Esophagus muscularis mucosa (tissue), 4 donors: ENCODE measurements around the gene RAD51B. TPM values are rescaled to one million over a fixed set of nuclear protein-coding genes. Genes with fewer than 3 reads are reported as not detected.

Experiments
- DNase-seq: peaks from one replicate; pipeline ENCODE4 v3.0.0-alpha.2; 2017; ENCODE audit errors: extremely low spot score
- H3K27ac ChIP-seq, 4 donors: fragments of 200-600 bp; sonication (generic); replicated peaks in 1 of 4; 1 replicate in 3 of 4; 2 replicates in 1 of 4; pipeline ENCODE4 v1.5.1; 2016 to 2019; ENCODE audit warnings: mild to moderate bottlenecking in 1 of 4
- H3K27me3 ChIP-seq, 4 donors: fragments of 200-600 bp; sonication (generic); one replicate each; pipeline versions ENCODE4 v1.5.1 to v1.6.0; 2016 to 2019
- H3K36me3 ChIP-seq, 4 donors: fragments of 200-600 bp; sonication (generic); one replicate each; pipeline ENCODE4 v1.5.1; 2016 to 2019
- H3K4me1 ChIP-seq, 4 donors: fragments of 200-600 bp; sonication (generic); one replicate each; pipeline ENCODE4 v1.5.1; 2016 to 2019
- H3K4me3 ChIP-seq, 4 donors: fragments of 200-600 bp; sonication (generic); 1 replicate in 2 of 4; 2 replicates in 2 of 4; pipeline ENCODE4 v1.5.1; 2016 to 2019; ENCODE audit warnings: mild to moderate bottlenecking in 4 of 4, moderate library complexity in 1 of 4
- H3K9me3 ChIP-seq, 4 donors: fragments of 200-600 bp; sonication (generic); 1 replicate in 3 of 4; 2 replicates in 1 of 4; pipeline ENCODE4 v1.5.1; 2016 to 2019
- EP300 ChIP-seq: sonication (generic); formaldehyde crosslinking; IDR thresholded peaks from one replicate; pipeline ENCODE4 v1.6.1; 2017; ENCODE audit warnings: antibody characterized with exemption
- POLR2A ChIP-seq: fragments of 450-650 bp; IDR thresholded peaks from one replicate; pipeline ENCODE4 v1.6.1; 2017; ENCODE audit warnings: antibody characterized with exemption, moderate library complexity, mild to moderate bottlenecking, low read depth
- POLR2AphosphoS5 ChIP-seq, 2 donors: sonication (generic); formaldehyde crosslinking; IDR thresholded peaks; one replicate each; pipeline ENCODE4 v1.6.1; 2017; ENCODE audit warnings: antibody characterized with exemption in 2 of 2
- WGBS: methylation state at CpG from one replicate; pipeline ENCODE4 v1.1.5; 2018; 5-methylcytosine and 5-hydroxymethylcytosine counted together
- intact Hi-C: fragments of 100-400 bp; cut with DNase I; formaldehyde crosslinking; loops from one replicate; pipeline ENCODE4 v1.15.1; 2023
- total RNA-seq, 4 donors: library from RNA; depleted of rRNA; stranded (reverse); fragments of >200 nt; gene quantifications; one replicate each; pipeline versions ENCODE4 v1.1.0 to v1.2.1, GENCODE V29; 2016
- TF ChIP-seq, protein P1 (sequence below), 3 experiments: fragments of 200-600 bp in 2 of 3; fragments of 450-650 bp in 1 of 3; sonication (generic) in 2 of 3; IDR thresholded peaks; one replicate each; pipeline ENCODE4 v1.5.1; 2017 to 2019; ENCODE audit warnings: antibody characterized with exemption in 3 of 3, mild to moderate bottlenecking in 2 of 3, moderate library complexity in 1 of 3

Gene RAD51B
- total RNA-seq, 4 donors from 2014 or later = 2.8 to 11.1 (median 5.1) TPM

DNA sequence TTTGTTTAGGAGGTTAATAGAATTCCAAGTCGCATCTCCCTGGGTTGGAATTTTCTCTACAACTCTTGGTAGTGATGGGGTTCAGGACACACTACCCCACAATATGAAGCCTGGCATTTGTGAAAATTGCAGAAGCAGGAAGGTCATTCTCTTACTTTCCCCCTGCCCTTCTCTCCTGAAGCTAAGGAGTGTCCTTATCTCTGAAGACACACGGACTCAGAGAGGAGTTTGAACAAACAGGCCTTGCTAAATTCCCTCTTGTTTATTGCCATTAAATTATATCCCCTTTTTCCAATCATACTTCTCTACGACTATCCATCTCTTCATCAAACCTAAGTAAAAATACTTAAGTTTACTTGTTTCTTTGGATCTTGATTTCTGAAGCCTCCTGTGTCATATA, 443.0 kb downstream of the RAD51B start:
- Histone ChIP-seq H3K27me3 (no peaks in the 10 kb centered on the region), H3K27ac (no peak overlapping the region), H3K9me3 (no peaks in the 10 kb centered on the region), H3K4me1 (peaks cover 0 to 21% (median 17%) of the 10 kb centered on the region in 4 donors), H3K4me3 (no peak overlapping the region), H3K36me3 (no peaks in the 10 kb centered on the region)
- WGBS = 94% methylated on average over 3 of the region's 3 CpGs
- no peak for DNase-seq
- intact Hi-C loops = loop anchor here (10.0 kb wide), 1 partner anchor 112 kb away; no protein-coding TSS in a partner anchor
- TF ChIP-seq, protein P1, sequence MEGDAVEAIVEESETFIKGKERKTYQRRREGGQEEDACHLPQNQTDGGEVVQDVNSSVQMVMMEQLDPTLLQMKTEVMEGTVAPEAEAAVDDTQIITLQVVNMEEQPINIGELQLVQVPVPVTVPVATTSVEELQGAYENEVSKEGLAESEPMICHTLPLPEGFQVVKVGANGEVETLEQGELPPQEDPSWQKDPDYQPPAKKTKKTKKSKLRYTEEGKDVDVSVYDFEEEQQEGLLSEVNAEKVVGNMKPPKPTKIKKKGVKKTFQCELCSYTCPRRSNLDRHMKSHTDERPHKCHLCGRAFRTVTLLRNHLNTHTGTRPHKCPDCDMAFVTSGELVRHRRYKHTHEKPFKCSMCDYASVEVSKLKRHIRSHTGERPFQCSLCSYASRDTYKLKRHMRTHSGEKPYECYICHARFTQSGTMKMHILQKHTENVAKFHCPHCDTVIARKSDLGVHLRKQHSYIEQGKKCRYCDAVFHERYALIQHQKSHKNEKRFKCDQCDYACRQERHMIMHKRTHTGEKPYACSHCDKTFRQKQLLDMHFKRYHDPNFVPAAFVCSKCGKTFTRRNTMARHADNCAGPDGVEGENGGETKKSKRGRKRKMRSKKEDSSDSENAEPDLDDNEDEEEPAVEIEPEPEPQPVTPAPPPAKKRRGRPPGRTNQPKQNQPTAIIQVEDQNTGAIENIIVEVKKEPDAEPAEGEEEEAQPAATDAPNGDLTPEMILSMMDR (IDR thresholded peaks at IDR 0.05) = no peak
- TF ChIP-seq POLR2A (no peak), POLR2AphosphoS5 (IDR thresholded peaks at IDR 0.05) (no peak), EP300 (no peak)

DNA sequence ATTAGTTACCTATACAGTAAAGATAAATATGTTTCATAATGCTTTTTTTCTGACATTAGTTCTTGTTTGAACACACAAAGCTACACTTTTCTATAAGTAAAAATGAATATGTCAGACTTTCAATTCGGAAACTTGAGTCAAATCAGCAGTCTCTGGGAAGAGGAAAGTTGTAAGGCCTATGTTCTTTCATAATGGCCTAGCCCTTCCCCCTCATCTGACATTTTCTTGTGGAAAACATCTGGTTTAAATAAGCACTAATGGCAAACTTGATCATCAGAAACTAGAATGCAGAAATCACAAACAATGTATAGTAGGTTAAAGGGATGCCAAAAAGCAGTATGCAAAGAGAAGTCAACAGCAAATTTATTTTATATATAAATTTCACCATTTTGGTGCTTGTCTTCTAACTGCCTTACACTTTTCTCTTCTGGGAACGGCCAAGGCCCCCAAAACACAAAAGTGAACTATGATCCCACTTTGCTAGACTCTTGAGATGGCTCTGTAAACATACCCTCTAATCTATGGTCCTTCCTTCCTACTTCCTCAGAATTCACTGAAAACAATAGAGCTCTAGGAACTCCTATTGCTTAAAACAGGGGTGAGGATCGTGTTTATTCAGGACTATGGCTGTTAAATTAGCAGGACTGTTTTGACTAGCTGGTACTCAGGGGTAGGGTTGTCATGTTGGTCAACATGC, 444.1 kb downstream of the RAD51B start:
- intact Hi-C loops = loop anchor here (10.0 kb wide), 1 partner anchor 111 kb away; no protein-coding TSS in a partner anchor
- peaks cover 0 to 32% (median 23%) of the 10 kb centered on the region in 4 donors for H3K4me1 ChIP-seq
- H3K9me3 ChIP-seq = no peaks in the 10 kb centered on the region
- no peak for DNase-seq
- no peak overlapping the region for H3K27ac ChIP-seq
- WGBS = 74% methylated on average over 3 of the region's 3 CpGs
- no peak for TF ChIP-seq POLR2A
- no peak for TF ChIP-seq EP300
- TF ChIP-seq POLR2AphosphoS5 (IDR thresholded peaks at IDR 0.05) = no peak
- TF ChIP-seq, protein P1 (IDR thresholded peaks at IDR 0.05) = no peak
- no peaks in the 10 kb centered on the region for H3K36me3 ChIP-seq
- H3K4me3 ChIP-seq = no peak overlapping the region
- H3K27me3 ChIP-seq = no peaks in the 10 kb centered on the region

DNA sequence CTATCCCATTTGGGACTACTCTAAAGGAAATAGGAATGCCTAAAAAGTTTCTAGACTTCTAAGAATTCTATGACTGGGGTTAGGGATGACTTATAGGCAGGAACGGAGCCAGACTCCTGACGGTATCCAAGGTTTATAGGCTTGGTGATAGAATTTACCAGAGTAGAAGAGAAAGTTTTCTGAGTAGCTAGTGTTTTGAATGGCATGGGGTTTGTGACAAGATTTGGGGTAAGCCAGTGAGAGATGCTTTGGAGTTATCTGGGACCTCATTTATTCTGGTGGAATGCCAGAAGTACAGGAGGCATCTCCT, 444.6 kb downstream of the RAD51B start:
- WGBS = 84% methylated on average over 2 of the region's 2 CpGs
- DNase-seq = no peak
- no peaks in the 10 kb centered on the region for H3K27me3 ChIP-seq
- no peak overlapping the region for H3K27ac ChIP-seq
- H3K36me3 ChIP-seq = no peaks in the 10 kb centered on the region
- intact Hi-C loops = loop anchor here (10.0 kb wide), 1 partner anchor 111 kb away; no protein-coding TSS in a partner anchor
- peaks cover 0 to 37% (median 28%) of the 10 kb centered on the region in 4 donors for H3K4me1 ChIP-seq
- no peak overlapping the region for H3K4me3 ChIP-seq
- H3K9me3 ChIP-seq = no peaks in the 10 kb centered on the region
- no peak for TF ChIP-seq EP300
- TF ChIP-seq, protein P1 (IDR thresholded peaks at IDR 0.05) = no peak

DNA sequence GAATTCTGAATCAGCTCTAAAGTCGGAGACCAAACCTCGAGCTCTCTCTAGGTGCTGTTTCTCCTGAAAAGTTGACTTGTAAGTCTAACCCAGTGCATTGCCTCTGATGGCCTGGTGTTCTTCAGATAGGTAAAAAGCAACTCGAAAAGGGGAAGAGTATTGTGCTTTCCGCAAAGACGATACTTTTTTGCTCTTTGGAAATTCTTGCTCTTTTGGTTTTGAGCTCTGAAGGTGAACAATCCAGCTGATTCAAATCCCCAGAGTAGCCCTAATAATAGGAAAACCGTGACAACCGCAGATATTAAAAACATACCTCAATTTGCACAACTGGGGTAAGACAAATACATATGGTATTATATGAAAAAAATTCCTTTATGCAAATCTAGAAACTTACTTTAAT, 447.4 kb downstream of the RAD51B start:
- intact Hi-C loops = loop anchor here (10.0 kb wide), 1 partner anchor 108 kb away; no protein-coding TSS in a partner anchor
- no peak for TF ChIP-seq POLR2AphosphoS5 (IDR thresholded peaks at IDR 0.05)
- TF ChIP-seq POLR2A = no peak
- no peak for TF ChIP-seq EP300
- TF ChIP-seq, protein P1 (IDR thresholded peaks at IDR 0.05) = no peak
- H3K4me3 ChIP-seq = no peak overlapping the region
- H3K27ac ChIP-seq = no peak overlapping the region
- DNase-seq = no peak
- WGBS = 92% methylated on average over 7 of the region's 7 CpGs
- H3K36me3 ChIP-seq = no peaks in the 10 kb centered on the region
- H3K4me1 ChIP-seq = peaks cover 0 to 44% (median 35%) of the 10 kb centered on the region in 4 donors
- H3K9me3 ChIP-seq = no peaks in the 10 kb centered on the region
- H3K27me3 ChIP-seq = no peaks in the 10 kb centered on the region
